ENCODE results near the gene GCM1. TPM values are rescaled to one million over a fixed set of nuclear protein-coding genes. Genes with fewer than 3 reads are reported as not detected.

The GCM1 gene
- polyA plus RNA-seq, 3 donors = 0.08 TPM; not detected in 2

- no peak for TF ChIP-seq CTCF (IDR thresholded peaks at IDR 0.05)
- Mint-ChIP-seq H3K36me3 (no peaks in the 10 kb centered on the region), H3K4me3 (no peak overlapping the region), H3K9me3 (no peaks in the 10 kb centered on the region), H3K27ac (peak overlapping the region in 2 of 7 donors; percentile 52 to 74), H3K4me1 (peaks cover 9% of the 10 kb centered on the region), H3K27me3 (ENCODE audit: low read depth in 3 of 3) (peaks cover 0 to 2% (median 0%) of the 10 kb centered on the region in 3 donors)
- 89% methylated on average over 5 of the region's 6 CpGs for WGBS (ENCODE audit: insufficient coverage)
- H3K27ac ChIP-seq (ENCODE audit: low read depth in 1 of 2, low read length in 2 of 2) = no peak overlapping the region
- no peak overlapping the region for H3K4me2 ChIP-seq (replicated peaks; ENCODE audit: extremely low read depth, low read length, poor library complexity, severe bottlenecking)
- no peaks in the 10 kb centered on the region for H3K79me2 ChIP-seq (ENCODE audit: insufficient read depth, low read length)
- H3K9ac ChIP-seq (ENCODE audit: insufficient read depth, low read length, poor library complexity, severe bottlenecking) = no peak overlapping the region
- intact Hi-C loops (cut with micrococcal nuclease) = loop anchor here (10.0 kb wide), 2 partner anchors 172 to 552 kb away; partner anchors contain the start of gene ELOVL5 (in 1 of the 2)
- no peaks in the 10 kb centered on the region for H3K4me1 ChIP-seq (ENCODE audit: control insufficient read depth in 1 of 2, insufficient read depth in 2 of 2, low read length in 2 of 2)
- H3K36me3 ChIP-seq (replicated peaks in 1 of 2; ENCODE audit: control insufficient read depth in 1 of 2, insufficient read depth in 2 of 2, low read length in 2 of 2) = no peaks in the 10 kb centered on the region
- no peaks in the 10 kb centered on the region for H3K9me3 ChIP-seq (replicated peaks in 1 of 2; ENCODE audit: control insufficient read depth in 1 of 2, insufficient read depth in 1 of 2, low read length in 2 of 2)
- no peaks in the 10 kb centered on the region for H4K20me1 ChIP-seq (ENCODE audit: insufficient read depth, low read length)
- no peak for DNase-seq
- H3K4me3 ChIP-seq (replicated peaks in 1 of 3; ENCODE audit: low read depth in 2 of 3, low read length in 3 of 3) = no peak overlapping the region
- no peaks in the 10 kb centered on the region for H3K27me3 ChIP-seq (ENCODE audit: control insufficient read depth in 2 of 2, insufficient read depth in 2 of 2, low read length in 2 of 2)
- no peak overlapping the region for H2AFZ ChIP-seq (ENCODE audit: insufficient read depth, low read depth, low read length, poor library complexity, severe bottlenecking)
These were observed 23.8 kb upstream of the GCM1 start for GRCh38 chr6:53172468-53172803.

GRCh38 chr6:53171605-53172467 is 23.2 kb upstream of the GCM1 start:
- no peak overlapping the region for H3K9ac ChIP-seq (ENCODE audit: insufficient read depth, low read length, poor library complexity, severe bottlenecking)
- no peak overlapping the region for H3K27ac ChIP-seq (ENCODE audit: low read depth in 1 of 2, low read length in 2 of 2)

More at GRCh38 chr6:53171605-53172467, 23.2 kb upstream of the GCM1 start:
- H3K36me3 ChIP-seq (replicated peaks in 1 of 2; ENCODE audit: control insufficient read depth in 1 of 2, insufficient read depth in 2 of 2, low read length in 2 of 2) = no peaks in the 10 kb centered on the region
- H3K4me3 ChIP-seq (replicated peaks in 1 of 3; ENCODE audit: low read depth in 2 of 3, low read length in 3 of 3) = no peak overlapping the region
- intact Hi-C loops (cut with micrococcal nuclease) = loop anchor here (1.0 to 10.0 kb wide), 4 partner anchors 173 to 553 kb away; partner anchors contain the start of gene ELOVL5 (in 1 of the 2)
- peaks cover 9% of the 10 kb centered on the region for H3K4me1 Mint-ChIP-seq
- no peaks in the 10 kb centered on the region for H3K9me3 ChIP-seq (replicated peaks in 1 of 2; ENCODE audit: control insufficient read depth in 1 of 2, insufficient read depth in 1 of 2, low read length in 2 of 2)
- H3K4me2 ChIP-seq (replicated peaks; ENCODE audit: extremely low read depth, low read length, poor library complexity, severe bottlenecking) = no peak overlapping the region
- no peaks in the 10 kb centered on the region for H3K27me3 ChIP-seq (ENCODE audit: control insufficient read depth in 2 of 2, insufficient read depth in 2 of 2, low read length in 2 of 2)
- no peak overlapping the region for H2AFZ ChIP-seq (ENCODE audit: insufficient read depth, low read depth, low read length, poor library complexity, severe bottlenecking)
- H3K27ac Mint-ChIP-seq = peak overlapping the region in 2 of 7 donors; percentile 52 to 74
- H3K79me2 ChIP-seq (ENCODE audit: insufficient read depth, low read length) = no peaks in the 10 kb centered on the region
- WGBS (ENCODE audit: insufficient coverage) = 79% methylated on average over 12 of the region's 20 CpGs
- no peak overlapping the region for H3K4me3 Mint-ChIP-seq
- peaks cover 0 to 2% (median 0%) of the 10 kb centered on the region in 3 donors for H3K27me3 Mint-ChIP-seq (ENCODE audit: low read depth in 3 of 3)
- peak; percentile 84 to 88 (median 86) for DNase-seq
- TF ChIP-seq CTCF (IDR thresholded peaks at IDR 0.05) = peak; percentile 100
- H3K9me3 Mint-ChIP-seq = no peaks in the 10 kb centered on the region
- H3K36me3 Mint-ChIP-seq = no peaks in the 10 kb centered on the region
- no peaks in the 10 kb centered on the region for H4K20me1 ChIP-seq (ENCODE audit: insufficient read depth, low read length)
- H3K4me1 ChIP-seq (ENCODE audit: control insufficient read depth in 1 of 2, insufficient read depth in 2 of 2, low read length in 2 of 2) = no peaks in the 10 kb centered on the region
